Embryonic facial prominence (tissue), 1 donor: ENCODE results near the gene RAG1.

ENCODE experiments used
- DNase-seq: peaks from one replicate; pipeline ENCODE4 v3.0.0-alpha.2; 2016; ENCODE audit errors: extremely low spot score

Gene RAG1

DNA sequence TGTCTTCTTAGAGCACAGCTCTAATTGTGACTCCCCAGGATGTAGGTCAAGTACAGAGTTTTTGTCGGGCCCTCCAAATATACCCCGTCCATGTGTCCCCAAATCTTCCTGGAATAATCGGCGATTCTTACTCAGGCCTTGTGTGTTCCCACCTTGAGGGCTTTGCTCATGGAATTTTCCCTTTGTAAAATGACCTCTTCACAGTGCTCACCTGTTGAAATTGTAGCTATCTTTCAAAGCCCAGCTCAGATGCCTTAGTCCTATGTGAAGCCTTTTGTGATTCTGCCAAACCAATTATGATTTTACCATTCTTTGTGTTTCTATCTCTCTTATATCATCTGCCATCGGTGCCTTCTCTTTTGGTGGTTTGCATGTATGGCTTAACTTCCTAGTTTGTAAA lies 60.3 kb downstream of the RAG1 start:
- DNase-seq: no peak

DNA sequence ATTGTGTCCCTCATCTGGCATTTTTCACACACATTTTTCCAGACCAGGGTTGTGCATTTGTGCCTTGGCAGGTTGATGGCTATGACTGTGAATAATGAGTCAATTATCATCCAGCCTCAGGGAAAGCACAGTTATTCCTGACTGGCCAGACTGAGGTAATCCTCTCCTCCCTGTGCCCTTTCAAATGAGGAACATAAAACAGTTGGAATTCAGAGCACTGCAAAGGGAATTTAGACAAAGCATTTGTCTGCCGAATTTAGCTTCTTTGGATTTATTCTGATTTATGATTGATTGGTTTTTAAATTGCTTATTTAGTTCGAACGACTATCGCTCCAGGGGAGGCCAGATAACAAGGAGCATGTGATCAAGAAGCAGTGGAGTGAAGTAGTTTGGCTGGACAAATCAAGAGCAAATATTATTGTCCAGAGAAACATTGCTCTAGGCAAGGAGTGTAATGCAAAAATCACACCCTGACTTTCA lies 61.0 kb downstream of the RAG1 start:
- no peak for DNase-seq
